Urothelium cell line (cell line): ENCODE data around the gene ABCC8.

Source experiments
- DNase-seq: peaks from one replicate; pipeline ENCODE4 v3.0.0; 2011; ENCODE audit warnings: low spot score, mixed read lengths
- FAIRE-seq: peaks from 2 replicates; lab custom pipeline; 2011; peaks lifted over from hg19 to GRCh38; lab: Jason Lieb, UNC

ABCC8 gene

DNA sequence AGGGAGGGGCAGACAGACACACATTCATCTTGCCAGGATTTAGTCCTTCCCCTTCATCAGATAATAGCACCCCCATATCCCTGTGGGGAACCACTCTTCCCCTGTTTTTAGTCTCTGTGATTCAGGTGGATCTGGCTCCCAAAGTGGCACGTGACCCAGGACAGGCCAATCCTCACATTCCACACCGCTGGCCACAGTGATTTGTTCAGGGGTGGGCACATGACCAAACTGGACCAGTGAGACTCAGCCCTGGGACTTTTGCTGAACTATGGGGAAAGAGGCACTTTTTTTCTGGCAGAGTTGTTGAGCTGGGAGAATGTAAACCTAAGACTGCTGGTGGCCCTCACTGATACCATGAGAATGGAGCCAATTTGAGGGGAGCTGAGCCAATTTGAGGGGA lies 69.1 kb downstream of the ABCC8 start:
- no peak for DNase-seq

DNA sequence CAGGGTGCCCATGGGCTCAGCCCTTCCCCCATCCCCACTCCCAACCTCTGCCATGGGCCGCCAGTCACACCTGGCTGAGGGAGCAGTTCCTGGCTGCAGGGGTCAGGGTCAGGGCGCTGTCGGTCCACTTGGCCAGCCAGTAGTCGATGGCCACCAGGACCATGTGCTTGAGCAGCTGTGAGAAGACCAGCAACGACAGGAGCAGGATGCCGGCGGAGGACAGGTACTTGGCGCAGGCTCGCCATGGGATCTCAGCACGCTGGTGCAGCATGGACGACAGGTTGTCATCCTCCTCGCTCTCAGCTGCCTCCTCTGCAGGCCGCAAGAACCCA lies 69.9 kb downstream of the ABCC8 start:
- FAIRE-seq (no peak), DNase-seq (no peak)

More for the DNA sequence above, 69.1 kb downstream of the ABCC8 start:
- no peak for FAIRE-seq

DNA sequence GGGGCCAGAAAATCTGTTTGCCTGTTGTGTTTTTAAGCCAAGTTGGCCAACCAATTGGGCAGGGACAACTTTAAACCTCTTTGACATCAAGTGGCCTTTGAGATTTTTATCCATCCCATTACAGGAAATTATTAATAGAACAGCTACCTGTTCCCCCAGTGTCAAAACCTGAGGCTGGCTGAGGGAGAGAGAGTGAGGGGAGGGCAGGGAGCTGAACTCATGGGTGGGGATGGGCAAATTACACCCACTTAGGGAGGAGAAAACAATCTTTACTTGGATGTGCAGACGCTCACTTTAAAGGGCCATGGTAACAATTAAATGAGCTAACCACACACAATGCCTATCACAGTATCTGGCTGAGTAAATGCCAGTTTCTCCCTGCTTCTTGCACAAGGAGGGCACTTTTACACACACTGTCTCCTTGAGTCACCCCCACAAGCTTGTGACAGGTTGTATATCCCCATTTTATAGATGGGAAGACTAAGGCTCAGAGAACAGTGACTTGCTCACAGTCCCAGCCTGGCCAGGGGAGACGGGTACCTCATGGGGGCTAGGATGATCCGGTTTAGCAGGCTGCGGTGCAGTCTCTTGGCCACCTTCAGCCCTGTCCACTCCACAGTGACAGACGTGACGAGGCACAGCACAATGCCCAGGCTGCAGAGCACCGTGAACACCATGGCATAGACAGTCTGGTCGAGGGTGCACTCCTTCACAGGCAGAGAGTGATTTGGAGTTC lies 70.4 kb downstream of the ABCC8 start:
- DNase-seq (no peak), FAIRE-seq (no peak)

DNA sequence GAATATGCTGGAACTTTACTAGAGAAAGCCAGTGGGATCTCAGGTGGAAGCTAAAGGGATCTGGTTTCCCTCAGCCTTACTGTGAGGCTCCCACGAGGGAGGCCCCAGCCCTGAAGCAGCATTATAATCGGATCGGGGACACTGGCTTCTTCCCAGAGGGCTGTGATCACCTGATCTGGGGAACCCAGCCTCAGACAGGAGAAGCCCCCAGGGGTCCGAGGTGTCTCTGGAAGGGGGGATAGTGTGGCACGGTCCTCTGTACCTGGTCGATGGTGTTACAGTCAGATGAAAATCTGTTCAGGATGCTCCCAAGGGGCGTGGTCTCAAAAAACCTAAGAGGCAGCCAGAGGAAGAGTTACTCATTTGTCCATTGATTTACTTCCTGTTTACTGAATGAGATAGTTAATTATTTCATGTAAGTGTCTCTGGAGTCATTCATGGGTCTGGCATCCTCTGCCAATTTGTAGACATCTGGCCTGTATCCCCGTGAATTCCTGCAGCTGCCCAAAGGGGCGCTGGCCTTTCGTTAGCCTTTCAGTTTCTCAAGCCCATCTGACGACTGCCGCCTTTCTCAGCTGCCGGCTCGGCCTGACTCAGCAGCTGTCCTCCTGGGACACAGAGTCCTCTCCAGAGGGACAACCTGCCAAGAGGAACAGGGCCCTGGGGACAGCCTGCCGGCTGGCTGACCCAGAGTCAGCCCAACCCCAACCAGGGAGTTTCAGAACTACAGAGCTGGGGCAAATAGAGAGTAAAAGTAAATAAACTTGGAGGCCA lies 71.2 kb downstream of the ABCC8 start:
- DNase-seq (peak; percentile 32), FAIRE-seq (no peak)

DNA sequence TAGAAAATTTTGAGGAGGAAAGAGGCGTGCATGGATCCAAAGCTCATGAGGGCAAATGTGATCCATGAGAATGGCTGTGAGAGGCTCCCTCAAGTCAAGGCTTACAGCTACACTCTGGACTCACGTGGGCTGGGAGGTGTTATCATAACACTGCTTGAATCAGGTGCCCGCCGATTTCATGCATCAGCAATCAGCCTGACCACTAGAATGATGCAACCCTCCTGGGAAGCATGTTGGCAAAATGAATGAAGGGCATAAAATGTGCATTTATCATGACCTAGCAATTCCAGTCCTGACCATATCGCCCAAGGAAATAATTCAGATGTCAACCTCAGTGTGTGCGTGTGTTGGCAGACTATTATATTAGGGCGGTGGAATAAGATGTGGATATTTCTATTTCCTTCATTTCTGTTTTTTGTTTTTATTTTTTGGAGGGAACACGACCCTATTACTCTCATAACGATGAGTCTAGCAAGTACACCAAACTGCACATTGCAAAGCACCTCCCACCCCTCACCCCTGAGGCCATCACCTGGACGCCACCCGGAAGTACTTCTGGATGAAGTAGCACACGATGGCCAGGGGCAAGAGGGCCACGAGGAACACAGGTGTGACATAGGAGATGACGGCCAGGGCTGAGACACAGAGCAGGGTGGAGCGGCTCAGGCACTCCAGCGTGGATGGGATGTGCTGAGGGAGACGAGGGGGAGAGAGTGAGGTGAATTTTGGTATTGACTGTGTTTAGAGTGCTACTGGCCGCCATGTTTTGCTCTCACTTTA lies 72.5 kb downstream of the ABCC8 start:
- DNase-seq (no peak), FAIRE-seq (no peak)

DNA sequence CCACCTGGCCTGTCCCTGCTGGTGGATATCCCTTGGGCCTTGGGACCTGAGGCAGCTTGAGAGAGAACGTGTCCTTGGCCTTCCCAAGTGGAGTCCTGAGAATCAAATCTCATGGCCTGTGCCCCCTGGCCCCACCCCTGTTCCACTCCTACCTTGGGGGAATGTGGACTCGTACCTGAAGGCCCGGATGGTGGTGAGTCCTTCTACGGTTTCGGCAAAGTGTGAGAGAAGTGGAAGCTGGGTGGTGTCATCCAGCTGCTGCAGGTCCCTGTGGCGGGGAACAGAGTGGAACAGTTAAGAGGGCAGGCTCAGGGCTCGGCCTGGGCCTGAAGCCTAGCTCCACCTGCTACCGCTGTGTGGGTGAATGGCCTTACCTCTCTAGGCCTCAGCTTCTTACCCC lies 74.2 kb downstream of the ABCC8 start:
- FAIRE-seq (no peak), DNase-seq (no peak)

DNA sequence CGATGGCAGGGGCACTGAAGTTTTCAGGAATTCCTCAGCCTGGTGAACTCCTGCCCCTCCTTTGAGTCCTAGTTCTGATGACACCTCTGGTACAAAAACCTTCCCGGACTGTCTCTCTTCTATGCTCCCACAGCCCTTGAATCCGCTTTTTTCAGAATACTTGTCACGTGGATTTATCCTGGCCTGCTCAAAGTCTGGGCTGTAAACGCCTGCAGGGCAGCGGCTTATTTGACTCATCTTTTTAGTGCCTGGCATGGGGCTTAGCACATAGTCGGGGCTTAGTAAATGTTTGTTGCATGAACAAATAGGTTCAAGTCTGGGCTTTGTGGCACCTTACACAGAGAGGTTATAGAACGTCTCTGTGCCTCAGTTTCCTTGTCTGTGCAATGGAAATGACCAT lies 74.8 kb downstream of the ABCC8 start:
- no peak for DNase-seq
- FAIRE-seq = no peak

DNA sequence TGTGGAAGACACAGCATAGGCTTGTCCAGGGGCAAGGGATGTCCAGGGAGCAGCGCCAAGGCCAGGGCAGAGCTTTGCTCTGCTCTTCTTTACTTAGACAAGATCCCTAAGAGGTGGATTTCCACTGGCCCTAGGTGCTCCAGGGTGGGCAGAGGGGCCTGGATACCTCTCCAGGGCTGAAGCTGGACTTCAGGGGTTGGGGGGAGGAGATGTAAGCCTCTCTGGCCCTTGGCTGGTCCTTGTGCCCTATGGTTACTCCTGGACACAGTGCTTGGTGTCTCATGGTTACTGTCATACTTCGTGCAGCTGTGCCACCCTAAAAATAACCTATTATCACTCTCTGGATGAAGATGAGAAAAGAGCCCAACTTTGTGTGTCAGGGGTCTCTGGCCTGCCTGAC lies 75.3 kb downstream of the ABCC8 start:
- no peak for DNase-seq
- no peak for FAIRE-seq

DNA sequence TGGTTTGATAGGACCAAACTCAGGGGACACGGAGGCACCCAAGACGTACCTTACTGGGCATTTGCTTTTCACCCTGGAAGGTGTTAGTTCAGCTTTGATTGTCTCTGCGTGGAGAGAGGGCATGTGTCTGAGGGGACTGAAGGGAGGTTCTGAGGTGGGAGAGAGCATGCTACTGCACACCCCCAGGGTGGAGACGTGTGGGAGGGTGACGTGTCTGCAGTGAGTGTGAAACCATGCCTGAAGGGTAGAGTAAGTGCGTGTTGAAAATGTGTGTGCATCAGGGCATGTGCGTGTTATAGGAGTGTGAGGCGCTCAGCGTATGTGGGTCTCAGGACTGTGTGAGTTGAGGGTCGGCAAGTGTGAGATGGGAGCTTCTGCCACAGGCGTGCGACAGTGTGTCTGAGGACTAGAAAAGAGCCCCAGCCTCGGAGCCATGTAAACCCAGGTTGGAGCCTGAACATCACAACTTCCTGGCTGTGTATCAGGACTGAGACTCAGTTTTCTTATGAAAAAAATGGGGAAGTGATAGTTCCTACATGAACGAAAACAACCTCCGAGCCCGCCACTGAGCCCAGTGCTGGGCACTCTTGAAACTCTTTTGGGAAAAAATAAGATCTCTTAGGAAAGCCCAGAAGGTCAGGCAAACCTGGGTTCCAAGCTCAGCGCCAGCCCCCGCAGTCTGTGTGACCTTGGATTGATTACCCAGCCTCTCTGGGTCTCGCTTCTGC lies 76.4 kb downstream of the ABCC8 start:
- FAIRE-seq = no peak

DNA sequence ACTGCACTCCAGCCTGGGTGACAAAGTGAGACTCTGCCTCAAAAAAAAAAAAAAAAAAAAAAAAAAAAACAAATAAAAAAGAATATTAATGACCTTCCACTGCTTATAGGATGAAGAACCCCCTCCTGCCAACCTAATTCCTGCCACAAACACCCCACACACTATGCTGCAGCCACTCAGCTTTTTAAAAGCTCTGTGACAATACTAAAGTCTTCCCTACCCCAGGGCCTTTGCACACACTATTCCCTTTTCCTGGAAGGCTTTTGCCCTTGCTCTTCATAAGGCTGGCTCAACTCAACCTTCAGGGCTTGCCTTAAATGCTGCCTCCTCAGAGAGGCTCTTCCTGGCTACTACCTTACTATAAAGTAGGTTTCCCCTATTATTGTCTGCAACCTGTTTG lies 77.4 kb downstream of the ABCC8 start:
- DNase-seq = no peak
- FAIRE-seq = no peak

More for the DNA sequence above, 76.4 kb downstream of the ABCC8 start:
- no peak for DNase-seq

DNA sequence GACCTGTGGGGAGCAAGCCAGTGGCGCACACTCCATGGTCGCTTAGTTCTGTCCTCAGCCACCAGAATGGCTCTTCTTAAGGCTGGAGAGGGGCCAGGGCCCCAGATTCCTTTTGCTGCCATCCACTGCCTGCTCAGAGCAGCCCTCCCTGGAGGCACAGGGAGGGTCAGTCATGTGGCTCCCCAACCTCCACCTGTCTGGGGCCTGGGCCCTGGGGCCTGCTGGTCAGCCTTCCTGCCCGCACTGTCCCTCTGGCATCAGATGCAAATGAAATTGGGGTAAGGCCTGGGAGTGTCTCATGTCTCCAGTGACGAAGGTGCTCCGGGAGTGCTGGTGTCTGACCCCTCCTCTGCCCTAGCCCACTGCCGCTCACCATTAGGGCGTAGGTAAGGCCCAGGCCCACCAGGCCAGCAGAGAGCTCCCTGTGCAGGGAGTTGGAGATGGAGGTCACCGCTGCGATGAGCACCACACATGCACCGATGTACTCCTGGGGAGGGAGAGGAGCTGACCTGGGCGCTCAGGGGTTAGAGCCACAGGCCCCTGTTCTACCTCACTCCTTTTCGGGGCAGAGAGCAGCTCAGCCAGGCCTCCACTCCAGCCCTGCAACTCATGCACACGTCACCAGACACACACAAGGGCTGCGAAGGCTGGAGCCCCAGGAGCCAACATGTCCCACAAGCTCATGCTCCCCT lies 79.2 kb downstream of the ABCC8 start:
- FAIRE-seq = no peak
- no peak for DNase-seq

DNA sequence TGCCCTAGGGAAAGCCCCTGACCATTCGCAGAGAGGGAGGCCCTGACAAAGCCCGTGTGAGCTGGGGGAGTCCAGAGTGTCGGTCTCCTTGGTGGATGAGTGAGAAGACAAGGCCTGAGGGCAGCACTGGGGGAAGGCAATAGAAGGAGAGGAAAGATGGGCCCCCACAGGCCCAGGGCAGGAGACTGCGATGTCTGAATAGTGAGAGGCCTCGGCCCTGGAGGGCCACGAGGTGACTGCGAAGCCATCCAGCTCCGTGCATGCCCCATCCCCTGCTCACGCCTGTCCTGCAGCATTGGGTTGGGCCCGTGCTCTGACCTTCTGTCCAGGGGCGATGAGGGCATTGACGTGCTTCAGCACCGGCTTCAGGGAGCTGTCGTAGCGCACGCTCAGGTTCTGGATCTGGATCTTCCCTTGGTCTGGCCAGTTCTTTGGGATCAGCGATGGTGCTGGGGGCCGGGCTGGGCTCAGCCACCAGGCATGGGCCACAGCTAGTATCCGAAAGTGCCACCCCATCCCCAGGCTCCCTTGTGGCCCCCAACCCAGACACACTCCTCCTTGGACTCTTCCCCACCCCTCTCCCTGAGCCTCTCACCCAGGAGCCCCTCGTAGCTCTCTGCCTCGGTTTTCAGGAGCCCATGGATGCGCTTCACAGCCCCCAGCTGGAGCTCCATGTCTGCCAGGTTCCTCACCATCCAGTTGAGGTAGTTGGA lies 79.9 kb downstream of the ABCC8 start:
- FAIRE-seq = no peak
- DNase-seq = no peak

DNA sequence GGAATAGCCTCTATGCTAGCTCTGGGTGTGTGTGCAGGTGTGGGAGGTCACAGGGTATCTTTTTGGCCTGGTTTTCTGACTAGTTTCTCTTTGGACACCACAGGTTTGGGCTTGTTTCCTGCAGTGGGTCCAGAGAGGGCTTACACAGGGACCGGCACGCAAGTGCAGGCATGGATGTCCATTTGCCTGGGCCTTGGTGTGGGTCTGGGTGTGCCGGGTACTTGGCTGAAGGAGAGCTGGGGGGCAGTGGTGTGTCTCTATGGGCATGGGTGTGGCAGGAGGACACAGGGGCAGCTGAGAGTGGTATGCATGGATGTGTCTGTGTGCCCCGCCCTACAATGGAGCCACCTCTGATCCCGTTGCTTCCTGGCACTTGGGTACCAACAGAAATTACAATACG lies 80.7 kb downstream of the ABCC8 start:
- FAIRE-seq (no peak), DNase-seq (no peak)

DNA sequence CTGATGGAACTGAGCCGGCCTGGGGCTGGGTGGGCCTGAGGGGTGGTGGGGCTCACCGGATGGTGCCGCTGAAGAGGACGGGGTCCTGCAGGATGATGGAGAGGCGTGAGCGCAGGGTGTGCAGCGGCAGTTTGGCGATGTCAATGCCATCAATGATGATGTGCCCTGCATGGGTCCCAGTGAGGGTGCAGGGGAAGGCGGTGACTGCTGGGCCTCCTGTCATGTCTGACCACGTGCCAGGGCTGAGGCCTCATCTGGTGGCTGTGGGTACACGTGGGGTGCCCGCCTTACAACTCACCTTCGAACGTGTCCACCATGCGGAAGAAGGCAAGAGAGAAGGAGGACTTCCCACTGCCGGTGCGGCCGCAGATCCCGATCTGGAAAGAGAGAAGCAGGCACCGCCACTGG lies 81.1 kb downstream of the ABCC8 start:
- DNase-seq (no peak), FAIRE-seq (no peak)

DNA sequence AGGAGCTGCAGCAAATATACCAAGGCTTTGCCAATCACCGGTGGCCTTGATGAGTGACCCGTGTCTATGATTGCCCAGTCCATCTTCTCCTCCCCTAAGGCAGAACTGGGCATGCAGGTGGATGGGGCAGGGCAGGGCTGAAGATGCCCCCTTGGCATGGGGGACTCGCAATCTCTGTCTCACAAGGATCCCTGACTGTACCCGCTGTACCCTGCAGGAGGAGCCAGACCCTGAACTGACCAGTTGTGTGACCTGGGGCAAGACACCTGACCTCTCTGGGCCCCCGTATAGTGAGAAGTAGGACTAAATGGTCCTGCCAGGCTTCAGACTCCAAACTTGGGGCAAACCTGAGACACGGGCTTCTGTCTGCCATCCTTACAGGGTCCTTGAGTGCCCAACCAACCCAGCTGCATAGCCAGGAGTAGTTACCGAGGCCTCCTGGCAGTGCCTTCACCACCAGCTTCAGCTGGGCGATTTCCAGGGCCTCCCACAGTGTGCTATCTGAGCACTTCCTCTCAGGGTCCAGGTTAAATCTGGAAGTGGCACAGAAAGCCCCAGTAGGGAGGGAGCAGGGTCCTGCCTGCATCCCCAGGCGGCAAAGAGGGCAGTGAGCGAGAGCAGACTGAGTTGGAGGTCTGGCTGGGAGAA lies 81.8 kb downstream of the ABCC8 start:
- no peak for FAIRE-seq
- no peak for DNase-seq

DNA sequence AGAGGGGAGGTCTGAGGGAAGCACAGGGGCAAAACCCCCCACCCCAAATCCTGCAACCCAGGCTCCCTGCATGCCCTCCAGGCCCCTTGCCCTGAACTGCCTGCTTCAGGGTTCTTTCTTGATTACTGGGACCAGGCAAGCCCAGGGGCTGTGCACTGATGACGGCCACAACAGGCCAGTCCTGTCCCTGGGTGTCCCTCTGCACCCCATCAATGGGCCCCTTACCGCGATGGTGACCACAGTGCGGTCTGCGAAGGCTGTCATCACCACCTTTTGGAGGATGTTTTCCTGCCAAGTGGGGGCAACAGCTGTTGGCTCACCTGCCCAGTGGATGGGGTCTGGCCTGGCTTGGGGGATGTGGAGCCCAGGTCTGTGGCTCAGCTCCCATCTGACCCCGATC lies 83.2 kb downstream of the ABCC8 start:
- DNase-seq = no peak
- FAIRE-seq = no peak

DNA sequence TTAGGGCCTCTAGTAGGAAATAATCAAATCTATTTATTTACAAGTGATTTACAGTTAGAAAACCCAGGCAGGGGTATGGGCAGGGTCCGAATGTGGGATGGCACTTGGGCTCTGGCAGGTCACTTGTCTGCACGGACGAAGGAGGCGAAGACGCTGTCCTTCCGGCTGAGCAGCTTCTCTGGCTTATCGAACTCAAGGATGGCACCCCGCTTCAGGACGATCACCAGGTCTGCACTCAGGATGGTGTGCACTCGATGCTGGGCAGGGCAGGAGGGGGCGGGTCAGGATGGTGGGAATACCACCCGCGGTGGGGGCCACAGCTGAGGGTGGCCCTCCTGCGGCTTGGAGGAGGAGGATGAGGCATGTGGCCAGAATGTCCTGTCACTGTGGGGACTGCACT lies 83.8 kb downstream of the ABCC8 start:
- DNase-seq (no peak), FAIRE-seq (no peak)

DNA sequence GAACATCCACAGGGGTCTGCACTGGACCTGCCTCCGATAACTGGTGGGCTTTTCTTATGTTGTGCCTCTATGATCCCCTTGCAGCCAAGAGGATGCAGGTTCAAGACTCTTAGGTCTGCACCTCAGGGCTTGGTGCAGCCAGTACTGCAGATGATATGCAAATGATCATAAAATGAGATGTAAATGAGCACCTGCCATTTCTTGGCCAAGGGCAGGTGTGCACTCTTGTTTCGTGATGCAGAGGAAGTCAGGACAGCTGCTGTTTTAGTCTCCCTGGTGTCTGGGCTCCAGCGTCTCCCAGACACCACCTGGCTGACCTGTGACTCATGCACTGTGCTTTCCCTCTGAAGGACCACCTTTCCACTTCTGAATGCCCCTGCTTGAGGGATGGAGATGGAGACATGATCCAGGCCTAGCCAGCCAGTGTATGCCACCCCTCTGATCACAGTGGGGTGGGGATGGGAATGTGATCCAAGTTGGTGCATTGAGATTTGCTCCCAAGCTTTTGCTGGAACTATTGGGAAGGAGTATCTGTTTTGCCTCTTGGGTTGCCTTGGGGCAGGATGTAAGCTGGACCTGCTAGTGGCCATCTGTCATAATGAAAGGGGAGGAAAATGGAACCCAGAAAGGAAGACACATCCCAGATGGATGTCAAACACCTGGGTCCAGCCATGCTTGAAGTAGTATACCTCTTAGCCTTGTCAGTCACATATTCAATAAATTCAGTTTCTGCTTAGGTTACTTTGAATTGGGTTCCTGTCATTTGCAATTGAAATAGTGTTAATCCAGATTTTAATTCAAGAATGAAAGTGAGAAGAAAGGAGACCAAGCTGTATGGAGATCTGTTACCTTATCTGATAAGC lies 84.9 kb downstream of the ABCC8 start:
- DNase-seq (no peak), FAIRE-seq (no peak)
